UCSD-AML1 (cell line): ENCODE results near the gene LOXL1.

Source experiments
- DNase-seq: peaks from one replicate; lab custom pipeline; 2025; ENCODE audit not compliant: unreplicated experiment; lab: John Stamatoyannopoulos, UW

LOXL1 gene

DNA sequence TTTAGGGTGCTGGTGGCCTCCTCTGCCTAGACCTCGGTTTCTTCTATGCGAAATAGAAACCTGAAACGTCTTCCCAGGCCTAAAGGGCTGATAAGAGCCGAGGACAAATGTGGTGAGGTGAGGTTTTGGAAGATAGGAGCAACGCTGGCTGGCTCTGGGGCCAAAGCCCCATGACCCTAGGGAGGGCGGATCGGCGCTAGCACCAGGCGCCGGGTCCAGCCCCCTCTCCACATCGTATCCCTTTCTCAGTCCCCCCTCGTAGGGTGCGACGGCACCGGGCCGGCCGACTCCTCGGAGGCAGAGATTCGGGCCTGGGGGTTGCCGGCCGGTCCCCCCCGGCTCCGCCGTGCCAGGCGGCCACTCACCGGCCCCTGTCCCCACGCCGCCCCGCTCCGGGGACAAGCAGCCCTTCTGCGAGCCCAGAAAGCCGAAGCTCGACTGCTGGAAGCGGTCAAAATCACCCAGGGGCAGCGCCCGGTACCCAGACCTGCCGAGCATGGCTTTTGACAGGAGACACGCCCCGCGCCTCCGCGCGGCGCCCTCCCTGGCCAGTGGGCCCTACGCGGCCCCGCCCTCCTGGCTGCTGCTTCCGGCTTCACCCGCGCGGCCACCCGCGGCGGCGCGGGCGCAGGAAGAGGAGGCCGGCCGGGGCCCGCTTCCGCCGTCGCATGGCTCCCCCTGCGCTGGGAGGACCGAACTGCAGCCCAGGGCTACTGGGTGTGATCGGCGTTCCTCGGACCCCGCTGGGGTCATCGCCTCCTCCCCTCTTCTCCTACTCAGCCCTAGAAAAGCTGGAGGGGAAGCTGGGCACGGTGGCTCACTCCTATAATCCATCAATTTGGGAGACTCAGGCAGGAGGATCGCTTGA is 65.7 kb downstream of the LOXL1 start, which contains the start of gene STOML1:
STOML1 (minus strand) TSS at position 570 of the 868 bp plus-strand sequence; CDS start at position 498, 72 bp downstream.
- DNase-seq, result peak; percentile 97

DNA sequence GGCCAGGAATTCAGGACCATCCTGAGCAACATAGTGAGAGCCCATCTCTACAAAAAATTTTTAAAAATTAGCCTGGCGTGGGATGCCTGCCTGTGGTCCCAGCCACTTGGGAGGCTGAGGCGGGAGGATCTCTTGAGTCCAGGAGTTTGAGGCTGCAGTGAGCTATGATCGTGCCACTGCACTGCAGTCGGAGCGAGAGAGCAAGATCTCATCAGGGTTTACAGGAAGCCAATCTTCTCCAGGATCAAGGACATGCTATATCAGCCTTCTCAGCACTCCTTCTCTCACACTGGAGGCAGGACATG is 66.3 kb downstream of the LOXL1 start:
- no peak for DNase-seq

DNA sequence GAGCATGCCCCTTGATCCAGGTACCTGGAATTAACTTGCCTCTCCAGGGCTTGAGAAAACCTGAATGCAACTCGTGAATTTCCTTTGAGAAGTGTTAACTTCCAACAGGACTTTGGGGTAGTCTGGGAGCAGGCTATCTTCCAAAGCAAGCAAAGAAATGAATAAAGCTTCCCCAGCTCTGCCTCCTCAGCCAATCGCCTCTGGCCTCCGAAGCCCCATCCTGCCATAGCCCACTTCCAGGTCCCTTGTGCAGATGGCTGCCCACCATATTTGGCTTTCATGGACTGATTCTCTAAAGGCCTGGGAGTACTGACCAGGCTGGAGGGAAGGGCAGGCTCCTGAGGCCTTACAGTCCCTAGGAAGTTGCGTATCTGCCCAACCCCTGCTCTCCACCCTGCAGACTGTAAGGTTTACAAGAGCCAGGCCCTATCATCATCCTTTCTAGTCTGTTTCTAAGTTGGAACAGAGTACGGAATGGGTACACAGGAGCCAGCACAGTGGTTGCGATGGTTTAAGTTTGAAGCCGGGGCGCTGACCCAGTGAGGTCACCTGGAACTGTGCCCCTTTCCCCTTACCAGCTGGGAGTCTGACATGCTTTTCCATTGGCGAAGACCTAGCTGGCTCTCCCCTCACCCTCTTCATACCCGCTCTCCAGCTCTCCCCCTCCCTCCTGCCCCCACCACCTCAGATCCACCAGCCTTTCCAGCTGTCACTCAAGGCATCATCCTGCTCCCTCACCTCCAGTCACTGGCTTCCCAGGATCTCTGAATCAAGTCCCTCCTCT is 67.1 kb downstream of the LOXL1 start:
- no peak for DNase-seq

DNA sequence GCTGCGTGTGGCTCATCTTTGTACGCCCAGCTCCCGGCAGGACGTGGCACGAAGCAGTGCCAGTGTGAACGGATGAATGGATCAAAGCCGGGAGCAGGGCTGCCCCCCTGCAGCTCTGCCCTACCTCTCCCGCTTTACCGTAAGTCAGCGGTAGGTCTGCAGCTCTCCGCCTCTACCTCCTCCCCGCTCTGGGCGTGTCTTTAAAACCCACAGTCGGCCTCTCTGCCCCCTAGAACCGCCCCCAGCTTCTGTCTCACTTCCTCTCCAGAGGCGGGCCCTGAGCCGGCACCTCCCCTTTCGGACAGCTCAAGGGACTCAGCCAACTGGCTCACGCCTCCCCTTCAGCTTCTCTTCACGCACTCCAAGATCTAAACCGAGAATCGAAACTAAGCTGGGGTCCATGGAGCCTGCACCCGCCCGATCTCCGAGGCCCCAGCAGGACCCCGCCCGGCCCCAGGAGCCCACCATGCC is 68.2 kb downstream of the LOXL1 start, which contains the start of gene PML:
PML (plus strand) TSS at position 304 of the 471 bp plus-strand sequence; CDS start at position 401, 97 bp downstream.
- peak; percentile 94 for DNase-seq

DNA sequence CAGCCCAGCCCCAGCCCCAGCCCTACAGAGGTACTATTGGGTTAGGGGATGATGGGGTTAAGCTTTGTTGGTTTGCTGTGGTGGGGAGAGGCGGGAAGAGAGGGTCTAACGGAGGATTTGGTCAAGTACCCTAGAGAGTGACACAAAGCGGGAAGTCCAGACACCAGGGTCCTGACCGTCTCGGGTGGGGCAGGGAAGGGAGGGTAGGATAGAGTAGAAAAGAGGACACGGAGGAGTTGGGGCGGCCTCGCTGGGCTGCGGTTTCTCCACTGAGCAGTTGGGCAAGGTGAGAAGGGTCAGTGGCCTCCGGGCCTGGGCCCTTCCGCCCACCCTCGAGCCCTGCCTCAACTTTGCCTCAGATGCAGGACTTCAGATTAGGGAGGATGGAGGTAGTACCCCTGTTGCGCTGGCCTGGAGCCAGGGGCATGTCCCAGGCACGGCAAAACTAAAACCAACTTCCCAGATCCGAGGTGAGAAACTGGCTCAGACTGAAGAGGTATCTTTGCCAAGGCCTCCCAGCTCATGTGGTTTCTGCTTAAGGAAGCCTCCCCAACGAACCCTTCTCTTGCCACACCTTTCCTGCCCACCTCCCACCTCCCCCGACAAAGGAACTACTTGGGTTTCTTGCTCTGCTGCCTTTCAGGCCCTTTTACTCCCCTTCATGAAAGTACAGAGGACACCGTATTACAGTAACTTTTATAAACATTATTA is 68.8 kb downstream of the LOXL1 start:
- DNase-seq, result no peak

DNA sequence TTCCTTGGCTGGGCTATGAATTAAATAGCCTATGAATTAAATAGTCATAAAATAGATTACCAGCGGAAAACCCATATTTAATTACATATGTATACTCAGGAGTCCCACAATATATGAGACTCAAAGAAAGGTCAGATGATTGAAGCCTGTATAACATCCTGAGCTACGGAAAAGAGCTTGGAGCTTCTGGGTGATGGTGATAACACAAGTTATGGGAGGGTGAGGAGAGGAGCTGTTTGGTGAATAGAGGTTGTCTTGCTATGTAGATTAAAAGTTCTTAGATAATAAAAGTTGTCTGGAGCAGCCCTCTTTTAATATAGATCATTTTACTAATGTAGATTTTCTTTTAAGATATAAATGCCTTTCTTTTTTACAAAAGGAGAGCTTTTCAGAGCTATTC is 70.0 kb downstream of the LOXL1 start:
- no peak for DNase-seq

DNA sequence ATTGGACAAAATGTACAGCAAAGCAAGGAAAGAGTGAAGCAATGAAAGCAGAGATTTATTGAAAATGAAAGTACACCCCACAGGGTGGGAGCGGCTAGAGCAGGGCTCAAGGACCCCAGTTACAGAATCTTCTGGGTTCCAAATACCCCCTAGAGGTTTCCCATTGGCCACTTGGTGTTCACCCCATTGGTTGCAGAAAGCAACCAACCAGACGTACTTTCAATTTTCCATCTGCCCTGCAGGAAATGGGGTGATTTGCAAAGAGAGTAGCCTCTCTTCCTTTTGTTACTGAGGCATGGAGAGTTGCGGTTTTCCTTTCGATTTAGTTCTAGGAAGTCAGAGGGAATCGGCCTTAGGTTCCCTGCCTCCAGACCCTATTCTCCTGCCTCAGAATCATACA is 70.7 kb downstream of the LOXL1 start:
- DNase-seq, result no peak

DNA sequence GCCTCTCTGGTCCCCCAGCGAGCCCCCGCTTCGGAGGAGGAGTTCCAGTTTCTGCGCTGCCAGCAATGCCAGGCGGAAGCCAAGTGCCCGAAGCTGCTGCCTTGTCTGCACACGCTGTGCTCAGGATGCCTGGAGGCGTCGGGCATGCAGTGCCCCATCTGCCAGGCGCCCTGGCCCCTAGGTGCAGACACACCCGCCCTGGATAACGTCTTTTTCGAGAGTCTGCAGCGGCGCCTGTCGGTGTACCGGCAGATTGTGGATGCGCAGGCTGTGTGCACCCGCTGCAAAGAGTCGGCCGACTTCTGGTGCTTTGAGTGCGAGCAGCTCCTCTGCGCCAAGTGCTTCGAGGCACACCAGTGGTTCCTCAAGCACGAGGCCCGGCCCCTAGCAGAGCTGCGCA is 71.7 kb downstream of the LOXL1 start:
- no peak for DNase-seq
